ENCODE results near the gene CDKN1B. TPM values are rescaled to one million over a fixed set of nuclear protein-coding genes. Genes with fewer than 3 reads are reported as not detected.
A peak's percentile ranks its signal among the peaks of the same experiment; 100 is the strongest.

CDKN1B gene
- total RNA-seq, 1 donor from 2014 or later = 37.9 TPM

- H3K27ac Mint-ChIP-seq (ENCODE audit: unreplicated experiment) = peak overlapping the region; percentile 93
- H3K4me1 Mint-ChIP-seq (ENCODE audit: low read depth) = peaks cover 51% of the 10 kb centered on the region
- H3K36me3 Mint-ChIP-seq (ENCODE audit: low read depth) = peaks cover 7% of the 10 kb centered on the region
- H3K9me3 Mint-ChIP-seq (ENCODE audit: low read depth) = no peaks in the 10 kb centered on the region
- peak overlapping the region; percentile 94 for H3K4me3 Mint-ChIP-seq (ENCODE audit: unreplicated experiment)
- no peak for DNase-seq (ENCODE audit: low spot score)
- peak; percentile 39 for TF ChIP-seq CTCF (IDR thresholded peaks at IDR 0.05)
- no peaks in the 10 kb centered on the region for H3K27me3 Mint-ChIP-seq (ENCODE audit: low read depth)
These were observed 7.4 kb downstream of the CDKN1B start for GRCh38 chr12:12724421-12725085.

GRCh38 chr12:12725086-12725955, 8.2 kb downstream of the CDKN1B start:
- no peak for TF ChIP-seq CTCF (IDR thresholded peaks at IDR 0.05)
- peak; percentile 96 for DNase-seq (ENCODE audit: low spot score)
- Mint-ChIP-seq H3K4me1 (ENCODE audit: low read depth) (peaks cover 43% of the 10 kb centered on the region), H3K9me3 (ENCODE audit: low read depth) (no peaks in the 10 kb centered on the region), H3K27ac (ENCODE audit: unreplicated experiment) (peak overlapping the region; percentile 98), H3K27me3 (ENCODE audit: low read depth) (no peaks in the 10 kb centered on the region), H3K36me3 (ENCODE audit: low read depth) (peaks cover 7% of the 10 kb centered on the region), H3K4me3 (ENCODE audit: unreplicated experiment) (peak overlapping the region; percentile 94)

- no peak for TF ChIP-seq CTCF (IDR thresholded peaks at IDR 0.05)
These were observed 8.9 kb downstream of the CDKN1B start for GRCh38 chr12:12725956-12726554.

GRCh38 chr12:12726555-12727093, 9.5 kb downstream of the CDKN1B start:
- Mint-ChIP-seq H3K4me3 (ENCODE audit: unreplicated experiment) (peak overlapping the region; percentile 94), H3K9me3 (ENCODE audit: low read depth) (no peaks in the 10 kb centered on the region), H3K4me1 (ENCODE audit: low read depth) (peaks cover 30% of the 10 kb centered on the region), H3K36me3 (ENCODE audit: low read depth) (no peaks in the 10 kb centered on the region), H3K27ac (ENCODE audit: unreplicated experiment) (peak overlapping the region; percentile 98), H3K27me3 (ENCODE audit: low read depth) (no peaks in the 10 kb centered on the region)
- no peak for DNase-seq (ENCODE audit: low spot score)
- no peak for TF ChIP-seq CTCF (IDR thresholded peaks at IDR 0.05)

More at GRCh38 chr12:12725956-12726554, 8.9 kb downstream of the CDKN1B start:
- H3K9me3 Mint-ChIP-seq (ENCODE audit: low read depth) = no peaks in the 10 kb centered on the region
- peaks cover 2% of the 10 kb centered on the region for H3K36me3 Mint-ChIP-seq (ENCODE audit: low read depth)
- peak overlapping the region; percentile 94 for H3K4me3 Mint-ChIP-seq (ENCODE audit: unreplicated experiment)
- no peaks in the 10 kb centered on the region for H3K27me3 Mint-ChIP-seq (ENCODE audit: low read depth)
- peak overlapping the region; percentile 98 for H3K27ac Mint-ChIP-seq (ENCODE audit: unreplicated experiment)
- no peak for DNase-seq (ENCODE audit: low spot score)
- H3K4me1 Mint-ChIP-seq (ENCODE audit: low read depth) = peaks cover 36% of the 10 kb centered on the region

GRCh38 chr12:12731178-12731577, 14.0 kb downstream of the CDKN1B start:
- DNase-seq (ENCODE audit: low spot score) = no peak
- Mint-ChIP-seq H3K27me3 (ENCODE audit: low read depth) (no peaks in the 10 kb centered on the region), H3K4me3 (ENCODE audit: unreplicated experiment) (no peak overlapping the region), H3K4me1 (ENCODE audit: low read depth) (peaks cover 36% of the 10 kb centered on the region), H3K9me3 (ENCODE audit: low read depth) (no peaks in the 10 kb centered on the region), H3K36me3 (ENCODE audit: low read depth) (no peaks in the 10 kb centered on the region), H3K27ac (ENCODE audit: unreplicated experiment) (peak overlapping the region; percentile 49)
- no peak for TF ChIP-seq CTCF (IDR thresholded peaks at IDR 0.05)
